Panc1 (cell line): ENCODE measurements around the gene HAPLN1. TPM values are rescaled to one million over a fixed set of nuclear protein-coding genes. Genes with fewer than 3 reads are reported as not detected.

Experiments used
- ATAC-seq: fragments of 200-7000 bp; cut with Tn5 transposase; 2 replicates; pipeline ENCODE4 v1.9.1; 2020; ENCODE audit warnings: mild to moderate bottlenecking, moderate library complexity
- BruUV-seq: library from RNA; stranded (reverse); fragments of 400-500 nt; replicated peaks from 2 replicates; lab custom pipeline; 2021; lab: Mats Ljungman, UMichigan
- CTCF ChIA-PET: fragments of 300-600 bp; sonication (Branson Sonifier 250); formaldehyde crosslinking; loops from one replicate; lab custom pipeline; 2022; ENCODE audit warnings: antibody characterized with exemption; lab: Charles Lee
- POLR2A ChIA-PET: fragments of 300-600 bp; sonication (Branson Sonifier 250); formaldehyde crosslinking; loops from one replicate; lab custom pipeline; 2022; ENCODE audit warnings: antibody characterized with exemption; lab: Charles Lee
- DNase-seq: peaks from one replicate; pipeline ENCODE4 v3.0.0-alpha.2; 2010; ENCODE audit warnings: low read depth, low spot score
- H3K27ac ChIP-seq: 2 replicates; pipeline ENCODE4 v1.5.1; 2011; ENCODE audit warnings: mild to moderate bottlenecking, low read length, inconsistent platforms
- H3K27me3 ChIP-seq: fragments of 200-500 bp; sonication (Bioruptor generic); 2 replicates; pipeline ENCODE4 v1.6.0; 2014; ENCODE audit warnings: low read length, inconsistent platforms; ENCODE audit not compliant: control insufficient read depth, insufficient read depth
- H3K36me3 ChIP-seq: fragments of 200-500 bp; sonication (Bioruptor generic); 2 replicates; pipeline ENCODE4 v1.5.1; 2014; ENCODE audit warnings: inconsistent platforms, mild to moderate bottlenecking, low read length, moderate library complexity; ENCODE audit not compliant: control insufficient read depth, insufficient read depth
- H3K4me1 ChIP-seq: 2 replicates; pipeline ENCODE4 v1.5.1; 2011; ENCODE audit warnings: inconsistent platforms, mild to moderate bottlenecking, low read length, moderate library complexity; ENCODE audit not compliant: control insufficient read depth, insufficient read depth
- H3K4me3 ChIP-seq, 2 experiments: 2 replicates each; pipeline ENCODE4 v1.5.1; 2011 to 2012; ENCODE audit warnings: low read depth in 2 of 2, low read length in 2 of 2, mild to moderate bottlenecking in 2 of 2, inconsistent platforms in 1 of 2, moderate library complexity in 1 of 2
- H3K9me3 ChIP-seq: fragments of 200-500 bp; sonication (Bioruptor generic); 2 replicates; pipeline ENCODE4 v1.5.1; 2014; ENCODE audit warnings: low read depth, mild to moderate bottlenecking, inconsistent platforms, low read length, moderate library complexity; ENCODE audit not compliant: control insufficient read depth, insufficient read depth
- CTCF ChIP-seq: fragments of 450-650 bp; IDR thresholded peaks from 2 replicates; pipeline ENCODE4 v1.5.1; 2017; ENCODE audit warnings: mild to moderate bottlenecking
- POLR2AphosphoS5 ChIP-seq: IDR thresholded peaks from 2 replicates; pipeline ENCODE4 v1.6.1; 2012; ENCODE audit warnings: mild to moderate bottlenecking, low read depth, low read length, moderate library complexity
- REST ChIP-seq, 2 experiments: IDR thresholded peaks; 2 replicates each; pipeline ENCODE4 v1.6.1; 2011 to 2012; ENCODE audit warnings: low read depth in 2 of 2, control low read depth in 1 of 2, low read length in 1 of 2, mild to moderate bottlenecking in 1 of 2, moderate library complexity in 1 of 2; ENCODE audit not compliant: insufficient read depth in 1 of 2
- SIN3A ChIP-seq: IDR thresholded peaks from 2 replicates; pipeline ENCODE4 v1.6.1; 2012; ENCODE audit warnings: low read depth, mild to moderate bottlenecking, low read length, moderate library complexity, borderline replicate concordance; ENCODE audit not compliant: insufficient read depth
- TCF7L2 ChIP-seq: IDR thresholded peaks from 2 replicates; pipeline ENCODE4 v1.6.1; 2011; ENCODE audit warnings: mild to moderate bottlenecking, low read depth, low read length, inconsistent platforms
- in situ Hi-C: cut with HindIII; loops from 2 replicates; pipeline ENCODE4 v1.10.0; 2016; ENCODE audit warnings: low sequenced_read_pairs, low pct_unique_long_range_greater_than_20kb
- intact Hi-C: fragments of 100-400 bp; cut with micrococcal nuclease; formaldehyde crosslinking; loops from one replicate; pipeline ENCODE4 v1.10.0; 2022; ENCODE audit not compliant: unreplicated experiment
- total RNA-seq: library from RNA; stranded (reverse); gene quantifications from one replicate; pipeline ENCODE4 v1.2.1, GENCODE V29; 2021; ENCODE audit not compliant: unreplicated experiment

The HAPLN1 gene
- total RNA-seq, 1 experiment from 2014 or later = 0.13 TPM

- CTCF ChIA-PET = no interaction called here
- H3K4me1 ChIP-seq = peaks cover 6% of the 10 kb centered on the region; the same call in 1 of the 2 replicates
- no peak overlapping the region for H3K27ac ChIP-seq
- H3K4me3 ChIP-seq = no peak overlapping the region
- peaks cover 7% of the 10 kb centered on the region for H3K27me3 ChIP-seq
- no peak for ATAC-seq
- POLR2A ChIA-PET = no interaction called here
- H3K36me3 ChIP-seq = no peaks in the 10 kb centered on the region
- TF ChIP-seq CTCF (no peak), POLR2AphosphoS5 (no peak)
- BruUV-seq = no TSS peak
- no peaks in the 10 kb centered on the region for H3K9me3 ChIP-seq
- in situ Hi-C loops (no loop called here), intact Hi-C loops (loop anchor here (5.0 kb wide), 1 partner anchor 653 kb away; no protein-coding TSS in a partner anchor)
- no peak for DNase-seq
Observed at GRCh38 chr5:83724001-83724400, 3.3 kb upstream of the HAPLN1 start.

- no peak overlapping the region for H3K4me3 ChIP-seq
- in situ Hi-C loops = no loop called here
- CTCF ChIA-PET = no interaction called here
Observed at GRCh38 chr5:83723031-83723430, 2.4 kb upstream of the HAPLN1 start.

More at GRCh38 chr5:83723031-83723430, 2.4 kb upstream of the HAPLN1 start:
- ATAC-seq (no peak), DNase-seq (no peak)
- Histone ChIP-seq H3K4me1 (peaks cover 6% of the 10 kb centered on the region; the same call in 1 of the 2 replicates), H3K27me3 (peaks cover 7% of the 10 kb centered on the region), H3K36me3 (no peaks in the 10 kb centered on the region), H3K9me3 (no peaks in the 10 kb centered on the region), H3K27ac (no peak overlapping the region)
- intact Hi-C loops = loop anchor here (5.0 kb wide), 1 partner anchor 654 kb away; no protein-coding TSS in a partner anchor
- no peak for TF ChIP-seq CTCF
- no peak for TF ChIP-seq SIN3A
- TF ChIP-seq TCF7L2 = no peak
- no peak for TF ChIP-seq REST (IDR thresholded peaks at IDR 0.05; ENCODE audit: insufficient read depth in 1 of 2, low read depth in 2 of 2, low read length in 1 of 2)
- TF ChIP-seq POLR2AphosphoS5 = no peak
- POLR2A ChIA-PET = interaction anchor here (0.7 kb wide), 1 partner anchor 17 kb away, joined by 3 read pairs; no protein-coding TSS in a partner anchor
- no TSS peak for BruUV-seq
